Loucy (cell line): ENCODE measurements around the gene KRT2.

Source experiments
- H2AFZ ChIP-seq: fragments of 200-600 bp; sonication (generic); 2 replicates; pipeline ENCODE4 v1.6.0; 2016; ENCODE audit warnings: antibody characterized with exemption, mild to moderate bottlenecking, low read length, moderate library complexity
- H3F3A ChIP-seq: fragments of 200-600 bp; 2 replicates; pipeline ENCODE4 v1.6.0; 2016; ENCODE audit warnings: antibody characterized with exemption, low read depth, mild to moderate bottlenecking
- H3K27me3 ChIP-seq: fragments of 200-600 bp; sonication (generic); 2 replicates; pipeline ENCODE4 v1.6.1; 2014; ENCODE audit warnings: low read length, mild to moderate bottlenecking; ENCODE audit not compliant: insufficient read depth, poor library complexity, severe bottlenecking
- H3K36me3 ChIP-seq: fragments of 200-600 bp; sonication (generic); 2 replicates; pipeline ENCODE4 v1.6.1; 2016; ENCODE audit warnings: low read length; ENCODE audit not compliant: insufficient read depth
- H3K4me1 ChIP-seq: fragments of 200-600 bp; sonication (generic); 2 replicates; pipeline ENCODE4 v1.5.1; 2014; ENCODE audit warnings: low read length, mild to moderate bottlenecking; ENCODE audit not compliant: insufficient read depth, poor library complexity, severe bottlenecking
- H3K4me2 ChIP-seq: fragments of 200-600 bp; sonication (generic); 2 replicates; pipeline ENCODE4 v1.6.0; 2014; ENCODE audit warnings: antibody characterized with exemption, low read length, low read depth, mild to moderate bottlenecking; ENCODE audit not compliant: poor library complexity, severe bottlenecking
- H3K4me3 ChIP-seq: fragments of 200-600 bp; sonication (generic); 2 replicates; pipeline ENCODE4 v1.5.1; 2014; ENCODE audit warnings: low read length, mild to moderate bottlenecking, mixed read lengths; ENCODE audit not compliant: poor library complexity, severe bottlenecking
- H3K79me2 ChIP-seq: fragments of 200-600 bp; sonication (generic); 2 replicates; pipeline ENCODE4 v1.6.1; 2014; ENCODE audit warnings: low read length; ENCODE audit not compliant: insufficient read depth
- H3K9ac ChIP-seq: fragments of 200-600 bp; sonication (generic); 2 replicates; pipeline ENCODE4 v1.6.0; 2014; ENCODE audit warnings: mild to moderate bottlenecking, low read depth, low read length, moderate library complexity; ENCODE audit not compliant: poor library complexity, severe bottlenecking
- H3K9me2 ChIP-seq: fragments of 200-600 bp; sonication (generic); replicated peaks from 2 replicates; pipeline ENCODE4 v1.6.1; 2016; ENCODE audit warnings: low read depth, low read length, mixed read lengths
- H3K9me3 ChIP-seq: fragments of 200-600 bp; sonication (generic); 2 replicates; pipeline ENCODE4 v1.6.1; 2014; ENCODE audit warnings: mild to moderate bottlenecking, antibody characterized with exemption, low read length, low read depth; ENCODE audit not compliant: insufficient read depth
- H4K20me1 ChIP-seq: fragments of 200-600 bp; sonication (generic); 2 replicates; pipeline ENCODE4 v1.6.0; 2014; ENCODE audit warnings: antibody characterized with exemption, low read length, mild to moderate bottlenecking; ENCODE audit not compliant: insufficient read depth, poor library complexity, severe bottlenecking
- EZH2phosphoT487 ChIP-seq: fragments of 200-600 bp; IDR thresholded peaks from 2 replicates; pipeline ENCODE4 v1.6.1; 2018; ENCODE audit warnings: antibody characterized with exemption, mild to moderate bottlenecking, moderate library complexity, borderline replicate concordance
- TF ChIP-seq, protein P1 (sequence below): fragments of 200-600 bp; sonication (generic); conservative IDR thresholded peaks from 2 replicates; pipeline ENCODE4 v1.5.1; 2014; ENCODE audit warnings: mild to moderate bottlenecking, antibody characterized with exemption, low read length

The KRT2 gene

DNA sequence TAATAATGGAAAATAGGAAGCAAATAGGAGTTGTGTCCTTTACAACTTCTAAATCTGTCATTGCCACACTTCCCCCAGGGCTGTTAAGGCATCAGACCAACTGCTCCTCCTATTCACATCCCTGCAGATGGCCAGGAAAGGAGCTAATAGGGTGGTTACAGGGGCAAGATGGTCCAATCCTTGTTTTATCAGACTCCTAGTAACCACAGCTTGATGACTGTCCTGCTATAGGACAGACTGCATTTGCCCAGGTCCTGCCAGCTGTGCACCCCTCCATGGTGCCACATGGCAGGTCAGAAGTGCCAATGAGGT, 10.9 kb upstream of the KRT2 start:
- Histone ChIP-seq H3K36me3 (no peaks in the 10 kb centered on the region), H3K9me3 (no peaks in the 10 kb centered on the region), H3K27me3 (no peaks in the 10 kb centered on the region), H3K79me2 (no peaks in the 10 kb centered on the region), H3F3A (no peaks in the 10 kb centered on the region), H2AFZ (no peak overlapping the region), H3K9me2 (no peaks in the 10 kb centered on the region), H3K9ac (peak overlapping the region; percentile 2), H3K4me2 (peak overlapping the region; percentile 47), H3K4me1 (peaks cover 48% of the 10 kb centered on the region), H3K4me3 (no peak overlapping the region), H4K20me1 (no peaks in the 10 kb centered on the region)
- TF ChIP-seq, protein P1, sequence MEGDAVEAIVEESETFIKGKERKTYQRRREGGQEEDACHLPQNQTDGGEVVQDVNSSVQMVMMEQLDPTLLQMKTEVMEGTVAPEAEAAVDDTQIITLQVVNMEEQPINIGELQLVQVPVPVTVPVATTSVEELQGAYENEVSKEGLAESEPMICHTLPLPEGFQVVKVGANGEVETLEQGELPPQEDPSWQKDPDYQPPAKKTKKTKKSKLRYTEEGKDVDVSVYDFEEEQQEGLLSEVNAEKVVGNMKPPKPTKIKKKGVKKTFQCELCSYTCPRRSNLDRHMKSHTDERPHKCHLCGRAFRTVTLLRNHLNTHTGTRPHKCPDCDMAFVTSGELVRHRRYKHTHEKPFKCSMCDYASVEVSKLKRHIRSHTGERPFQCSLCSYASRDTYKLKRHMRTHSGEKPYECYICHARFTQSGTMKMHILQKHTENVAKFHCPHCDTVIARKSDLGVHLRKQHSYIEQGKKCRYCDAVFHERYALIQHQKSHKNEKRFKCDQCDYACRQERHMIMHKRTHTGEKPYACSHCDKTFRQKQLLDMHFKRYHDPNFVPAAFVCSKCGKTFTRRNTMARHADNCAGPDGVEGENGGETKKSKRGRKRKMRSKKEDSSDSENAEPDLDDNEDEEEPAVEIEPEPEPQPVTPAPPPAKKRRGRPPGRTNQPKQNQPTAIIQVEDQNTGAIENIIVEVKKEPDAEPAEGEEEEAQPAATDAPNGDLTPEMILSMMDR: no peak
- no peak for TF ChIP-seq EZH2phosphoT487

DNA sequence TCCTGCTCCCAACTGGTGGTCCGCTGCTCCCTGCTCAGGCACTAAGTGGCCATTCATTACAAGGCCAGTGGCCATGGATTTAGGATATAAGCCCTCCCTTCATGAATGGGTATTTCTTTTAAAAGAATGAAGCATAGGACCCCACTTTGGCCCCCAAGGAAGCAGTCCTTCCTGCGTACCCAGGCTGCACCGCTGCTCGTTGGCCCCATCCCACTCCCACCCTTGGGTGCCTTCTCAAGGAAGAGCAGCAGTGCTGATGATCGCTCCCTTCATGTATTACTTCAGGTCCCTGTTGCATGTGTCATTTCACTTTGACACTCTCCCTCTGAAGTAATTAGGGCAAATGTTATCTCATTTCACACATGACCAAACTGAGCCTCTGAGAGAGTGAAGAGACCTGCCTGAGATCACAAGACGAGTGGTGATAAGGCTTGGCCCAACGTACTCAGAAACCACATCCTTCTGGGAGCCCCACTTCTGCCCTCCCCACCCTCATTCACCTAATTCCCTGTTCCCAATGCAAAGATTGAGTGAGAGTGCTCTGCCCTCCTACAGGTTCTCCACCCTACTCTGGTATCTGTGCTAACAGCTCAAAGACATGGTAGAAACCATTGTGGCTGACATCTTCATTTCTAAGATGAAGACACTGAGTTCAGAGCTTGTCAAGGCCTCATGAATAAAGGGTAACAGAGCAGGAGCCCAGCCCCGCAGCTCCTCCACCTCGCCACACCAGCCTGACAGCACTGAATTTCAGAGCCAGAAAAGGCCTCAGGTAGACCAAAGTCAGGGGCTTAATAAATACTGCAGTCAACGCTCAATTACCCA, 10.3 kb upstream of the KRT2 start:
- no peaks in the 10 kb centered on the region for H3K9me3 ChIP-seq
- H3F3A ChIP-seq: no peaks in the 10 kb centered on the region
- H3K79me2 ChIP-seq: no peaks in the 10 kb centered on the region
- peak overlapping the region; percentile 47 for H3K4me2 ChIP-seq
- 0 out of 2 replicates have a peak overlapping the region, but pooled peaks have one; percentile 3 for H2AFZ ChIP-seq
- H3K4me1 ChIP-seq: peaks cover 48% of the 10 kb centered on the region
- H3K36me3 ChIP-seq: no peaks in the 10 kb centered on the region
- H3K27me3 ChIP-seq: no peaks in the 10 kb centered on the region
- H3K9ac ChIP-seq: peak overlapping the region; percentile 17
- H4K20me1 ChIP-seq: no peaks in the 10 kb centered on the region
- no peaks in the 10 kb centered on the region for H3K9me2 ChIP-seq
- TF ChIP-seq, protein P1: no peak
- no peak for TF ChIP-seq EZH2phosphoT487
- peak overlapping the region; percentile 2 for H3K4me3 ChIP-seq

DNA sequence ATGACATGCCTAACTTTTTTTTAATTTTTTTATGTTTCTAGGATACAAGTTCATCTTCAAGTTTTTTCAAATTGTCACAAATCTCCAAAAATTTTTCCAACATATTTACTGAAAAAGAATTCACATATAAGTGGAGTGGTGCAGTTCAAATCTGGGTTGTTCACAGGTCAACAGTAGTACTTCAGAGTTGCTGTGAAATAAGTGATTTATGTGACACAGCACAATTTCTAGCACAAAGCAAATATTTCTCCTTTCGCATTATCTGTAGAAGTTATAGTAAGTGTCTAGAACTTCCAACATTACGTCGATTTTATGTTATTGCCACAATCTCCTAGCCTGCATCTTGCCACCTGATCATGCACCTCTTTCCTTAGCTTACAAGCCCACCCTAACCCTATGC, 9.7 kb upstream of the KRT2 start:
- Histone ChIP-seq H3F3A (no peaks in the 10 kb centered on the region), H4K20me1 (no peaks in the 10 kb centered on the region), H3K9me2 (no peaks in the 10 kb centered on the region), H3K9ac (peak overlapping the region; percentile 17), H3K4me3 (no peak overlapping the region), H3K79me2 (no peaks in the 10 kb centered on the region), H3K4me1 (peaks cover 48% of the 10 kb centered on the region), H3K4me2 (peak overlapping the region; percentile 47), H3K36me3 (no peaks in the 10 kb centered on the region), H3K9me3 (no peaks in the 10 kb centered on the region), H2AFZ (no peak overlapping the region), H3K27me3 (no peaks in the 10 kb centered on the region)
- TF ChIP-seq, protein P1: no peak
- TF ChIP-seq EZH2phosphoT487: no peak
